Fibroblast of lung (primary cell): ENCODE measurements around the gene SF3A2. TPM values are rescaled to one million over a fixed set of nuclear protein-coding genes. Genes with fewer than 3 reads are reported as not detected.

Experiments used
- DNase-seq, 2 donors: peaks; one replicate each; pipeline versions ENCODE4 v3.0.0 to v3.0.0-alpha.2; 2010; ENCODE audit warnings: low read depth in 2 of 2
- H2AFZ ChIP-seq: 2 replicates; pipeline ENCODE4 v1.5.1; 2012; ENCODE audit warnings: low read length, control low read depth, inconsistent platforms
- H3K27ac ChIP-seq: 2 replicates; pipeline ENCODE4 v1.5.1; 2011; ENCODE audit warnings: low read length, control low read depth; ENCODE audit not compliant: insufficient read depth
- H3K27me3 ChIP-seq: 2 replicates; pipeline ENCODE4 v1.5.1; 2011; ENCODE audit warnings: mild to moderate bottlenecking, low read length; ENCODE audit not compliant: control insufficient read depth, insufficient read depth
- H3K36me3 ChIP-seq: 2 replicates; pipeline ENCODE4 v1.5.1; 2011; ENCODE audit warnings: low read length; ENCODE audit not compliant: control insufficient read depth, insufficient read depth
- H3K4me1 ChIP-seq: 2 replicates; pipeline ENCODE4 v1.5.1; 2011; ENCODE audit warnings: low read length; ENCODE audit not compliant: control insufficient read depth, insufficient read depth; ENCODE audit errors: extremely low read depth
- H3K4me2 ChIP-seq: 2 replicates; pipeline ENCODE4 v1.5.1; 2011; ENCODE audit warnings: low read length, control low read depth; ENCODE audit not compliant: insufficient read depth; ENCODE audit errors: extremely low read depth
- H3K4me3 ChIP-seq, 4 experiments: fragments of 200-600 bp in 1 of 4; sonication (generic) in 1 of 4; replicated peaks in 1 of 4; 2 replicates each; pipeline ENCODE4 v1.5.1; 2011 to 2016; ENCODE audit warnings: low read length in 4 of 4, low read depth in 3 of 4, mild to moderate bottlenecking in 3 of 4, control low read depth in 2 of 4, inconsistent platforms in 1 of 4, mixed read lengths in 1 of 4; ENCODE audit not compliant: insufficient read depth in 1 of 4; ENCODE audit errors: control extremely low read depth in 1 of 4
- H3K79me2 ChIP-seq: 2 replicates; pipeline ENCODE4 v1.5.1; 2012; ENCODE audit warnings: mild to moderate bottlenecking, low read length, inconsistent platforms; ENCODE audit not compliant: control insufficient read depth, insufficient read depth
- H3K9ac ChIP-seq: 2 replicates; pipeline ENCODE4 v1.5.1; 2011; ENCODE audit warnings: mild to moderate bottlenecking, low read length, control low read depth; ENCODE audit not compliant: insufficient read depth
- H3K9me3 ChIP-seq: 2 replicates; pipeline ENCODE4 v1.5.1; 2012; ENCODE audit warnings: low read depth, low read length; ENCODE audit not compliant: control insufficient read depth, insufficient read depth
- H4K20me1 ChIP-seq: 2 replicates; pipeline ENCODE4 v1.5.1; 2011; ENCODE audit warnings: low read length; ENCODE audit not compliant: control insufficient read depth, insufficient read depth; ENCODE audit errors: extremely low read depth
- CTCF ChIP-seq, 2 donors: IDR thresholded peaks in 1 of 2; conservative IDR thresholded peaks in 1 of 2; 1 replicate in 1 of 2; 2 replicates in 1 of 2; pipeline ENCODE4 v1.5.1; 2011 to 2012; ENCODE audit warnings: low read length in 2 of 2, control low read depth in 1 of 2, inconsistent platforms in 1 of 2, low read depth in 1 of 2, mild to moderate bottlenecking in 1 of 2
- EZH2 ChIP-seq: IDR thresholded peaks from 2 replicates; pipeline ENCODE4 v1.5.1; 2012; ENCODE audit warnings: low read length, control low read depth, mild to moderate bottlenecking; ENCODE audit errors: missing control alignments
- polyA plus RNA-seq, 2 donors: library from polyadenylated mRNA; depleted of rRNA in 1 of 2; stranded (reverse) in 1 of 2; unstranded in 1 of 2; fragments of >200 nt; gene quantifications; 2 replicates each; pipeline ENCODE4 v1.2.1, GENCODE V29; 2011 to 2012; ENCODE audit warnings: missing spikeins in 1 of 2
- total RNA-seq: library from RNA; depleted of rRNA; stranded (reverse); fragments of >200 nt; gene quantifications from 2 replicates; pipeline ENCODE4 v1.2.1, GENCODE V29; 2014

The SF3A2 gene
- total and polyA plus RNA-seq, 2 donors (not counting 1 experiment from before 2014, with no cell fraction given): 11.1 to 31.5 TPM

- Histone ChIP-seq H3K4me1 (peaks cover 11% of the 10 kb centered on the region), H3K9ac (peak overlapping the region; percentile 88), H3K79me2 (peaks cover 79% of the 10 kb centered on the region), H4K20me1 (peaks cover 4% of the 10 kb centered on the region), H3K4me3 (peak overlapping the region; percentile 76 to 92 (median 86)), H2AFZ (no peak overlapping the region), H3K27me3 (no peaks in the 10 kb centered on the region), H3K27ac (peak overlapping the region; percentile 84), H3K36me3 (peaks cover 22% of the 10 kb centered on the region), H3K9me3 (no peaks in the 10 kb centered on the region), H3K4me2 (no peak overlapping the region)
- no peak for TF ChIP-seq CTCF (conservative IDR thresholded peaks at IDR 0.05 in 1 of 2, IDR thresholded peaks at IDR 0.05 in 1 of 2; ENCODE audit: low read depth in 1 of 2, low read length in 2 of 2)
- no peak for TF ChIP-seq EZH2
- DNase-seq: no peak
Measured at GRCh38 chr19:2236064-2236313, 635 bp upstream of the SF3A2 start.

GRCh38 chr19:2237051-2237868, 636 bp downstream of the SF3A2 start:
- DNase-seq: no peak
- no peaks in the 10 kb centered on the region for H3K9me3 ChIP-seq
- H3K27ac ChIP-seq: peak overlapping the region; percentile 84
- H3K27me3 ChIP-seq: no peaks in the 10 kb centered on the region
- H3K36me3 ChIP-seq: peaks cover 20% of the 10 kb centered on the region
- no peak overlapping the region for H2AFZ ChIP-seq
- TF ChIP-seq CTCF (conservative IDR thresholded peaks at IDR 0.05 in 1 of 2, IDR thresholded peaks at IDR 0.05 in 1 of 2; ENCODE audit: low read depth in 1 of 2, low read length in 2 of 2): no peak
- TF ChIP-seq EZH2: no peak
- peak overlapping the region; percentile 55 for H3K4me2 ChIP-seq
- peaks cover 88% of the 10 kb centered on the region for H3K79me2 ChIP-seq
- peaks cover 4% of the 10 kb centered on the region for H4K20me1 ChIP-seq
- H3K4me3 ChIP-seq: peak overlapping the region; percentile 65 to 92 (median 77)
- H3K9ac ChIP-seq: peak overlapping the region; percentile 88
- peaks cover 11% of the 10 kb centered on the region for H3K4me1 ChIP-seq

GRCh38 chr19:2237869-2238153, 1.2 kb downstream of the SF3A2 start:
- Histone ChIP-seq H3K27me3 (no peaks in the 10 kb centered on the region), H3K9me3 (no peaks in the 10 kb centered on the region), H3K79me2 (peaks cover 88% of the 10 kb centered on the region), H3K27ac (no peak overlapping the region), H3K36me3 (peaks cover 16% of the 10 kb centered on the region), H2AFZ (no peak overlapping the region), H3K4me2 (peak overlapping the region; percentile 55), H4K20me1 (peaks cover 4% of the 10 kb centered on the region), H3K9ac (no peak overlapping the region), H3K4me3 (peak overlapping the region; percentile 65 to 92 (median 77)), H3K4me1 (peaks cover 11% of the 10 kb centered on the region)
- TF ChIP-seq EZH2 (no peak), CTCF (conservative IDR thresholded peaks at IDR 0.05 in 1 of 2, IDR thresholded peaks at IDR 0.05 in 1 of 2; ENCODE audit: low read depth in 1 of 2, low read length in 2 of 2) (no peak)
- no peak for DNase-seq
